ENCODE measurements around the gene RBBP9.
"Not testable (repeated sequence)": the region's sequence is repeated elsewhere in the genome, so short reads cannot be mapped to it uniquely, and the experiment has no call there.

The RBBP9 gene

GRCh38 chr20:18524646-18525045 lies 27.6 kb upstream of the RBBP9 start:
- peak; percentile 40 for DNase-seq (ENCODE audit: low read depth)
- H3K4me3 ChIP-seq (replicated peaks; ENCODE audit: low read depth, low read length): no peak overlapping the region
- TF ChIP-seq CTCF (IDR thresholded peaks at IDR 0.05; ENCODE audit: low read length, missing control alignments): no peak

GRCh38 chr20:18523066-18523465 lies 26.0 kb upstream of the RBBP9 start:
- no peak for TF ChIP-seq CTCF (IDR thresholded peaks at IDR 0.05; ENCODE audit: low read length, missing control alignments)
- DNase-seq (ENCODE audit: low read depth): no peak
- no peak overlapping the region for H3K4me3 ChIP-seq (replicated peaks; ENCODE audit: low read depth, low read length)

- not testable (repeated sequence) for DNase-seq (ENCODE audit: low read depth); H3K4me3 ChIP-seq (replicated peaks; ENCODE audit: low read depth, low read length)
Measured at GRCh38 chr20:18522066-18522465, 25.0 kb upstream of the RBBP9 start.

- no peak for DNase-seq (ENCODE audit: low read depth)
- no peak for TF ChIP-seq CTCF (IDR thresholded peaks at IDR 0.05; ENCODE audit: low read length, missing control alignments)
- H3K4me3 ChIP-seq (replicated peaks; ENCODE audit: low read depth, low read length): no peak overlapping the region
Measured at GRCh38 chr20:18515973-18516372, 18.9 kb upstream of the RBBP9 start.

- no peak for TF ChIP-seq CTCF (IDR thresholded peaks at IDR 0.05; ENCODE audit: low read length, missing control alignments)
- no peak for DNase-seq (ENCODE audit: low read depth)
- H3K4me3 ChIP-seq (replicated peaks; ENCODE audit: low read depth, low read length): no peak overlapping the region
Measured at GRCh38 chr20:18514127-18514526, 17.1 kb upstream of the RBBP9 start.

GRCh38 chr20:18513208-18513607 lies 16.2 kb upstream of the RBBP9 start:
- DNase-seq (ENCODE audit: low read depth): no peak
- no peak for TF ChIP-seq CTCF (IDR thresholded peaks at IDR 0.05; ENCODE audit: low read length, missing control alignments)
- H3K4me3 ChIP-seq (replicated peaks; ENCODE audit: low read depth, low read length): no peak overlapping the region

GRCh38 chr20:18511571-18511970 lies 14.5 kb upstream of the RBBP9 start:
- no peak for DNase-seq (ENCODE audit: low read depth)
- H3K4me3 ChIP-seq (replicated peaks; ENCODE audit: low read depth, low read length): no peak overlapping the region
- no peak for TF ChIP-seq CTCF (IDR thresholded peaks at IDR 0.05; ENCODE audit: low read length, missing control alignments)
